ENCODE measurements around the gene OR51I2.

The OR51I2 gene, protein sequence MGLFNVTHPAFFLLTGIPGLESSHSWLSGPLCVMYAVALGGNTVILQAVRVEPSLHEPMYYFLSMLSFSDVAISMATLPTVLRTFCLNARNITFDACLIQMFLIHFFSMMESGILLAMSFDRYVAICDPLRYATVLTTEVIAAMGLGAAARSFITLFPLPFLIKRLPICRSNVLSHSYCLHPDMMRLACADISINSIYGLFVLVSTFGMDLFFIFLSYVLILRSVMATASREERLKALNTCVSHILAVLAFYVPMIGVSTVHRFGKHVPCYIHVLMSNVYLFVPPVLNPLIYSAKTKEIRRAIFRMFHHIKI

DNA sequence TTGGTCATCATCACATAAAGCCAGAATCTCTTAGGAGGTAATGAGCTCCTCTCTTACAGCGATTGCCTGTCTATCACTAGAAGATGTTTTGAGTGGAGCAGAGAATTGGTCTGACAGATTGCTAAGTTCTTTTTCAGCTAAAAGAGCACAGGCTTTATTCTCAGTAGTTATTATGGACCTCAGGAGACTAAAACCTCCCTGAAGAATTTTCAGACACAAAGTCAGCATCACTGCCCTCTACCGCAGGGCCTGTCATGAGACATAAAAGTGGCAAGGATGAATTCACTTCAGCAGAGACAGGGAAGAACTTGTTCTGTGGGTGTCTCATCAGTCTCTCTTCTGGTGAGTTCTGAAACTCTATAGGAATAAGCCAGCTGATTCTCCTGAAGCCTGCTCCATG, at the start of gene OR51I2:
OR51I2 (plus strand) TSS at position 301 of the 400 bp plus-strand sequence. CDS start 4,166 bp downstream, outside the sequence.
- no peak for DNase-seq

DNA sequence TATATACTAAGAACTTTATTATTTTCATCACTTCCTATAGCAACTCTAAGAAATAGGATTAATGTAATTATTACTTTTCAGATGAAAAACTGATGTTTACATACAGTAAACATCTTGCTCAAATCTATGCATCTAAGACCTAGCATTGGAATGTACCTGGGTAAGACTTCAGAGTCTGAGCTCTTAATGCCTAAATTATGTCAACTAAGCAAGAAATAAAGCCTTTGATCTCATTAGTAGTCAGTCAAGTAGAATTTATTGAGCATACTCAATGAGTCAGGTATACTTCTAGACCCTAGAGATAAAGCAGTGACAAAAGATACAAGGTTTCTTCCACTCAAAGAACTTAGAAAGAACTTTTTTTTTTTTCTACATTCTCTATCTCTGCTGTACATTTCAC, 44.0 kb upstream of the OR51I2 start:
- no peak for DNase-seq

DNA sequence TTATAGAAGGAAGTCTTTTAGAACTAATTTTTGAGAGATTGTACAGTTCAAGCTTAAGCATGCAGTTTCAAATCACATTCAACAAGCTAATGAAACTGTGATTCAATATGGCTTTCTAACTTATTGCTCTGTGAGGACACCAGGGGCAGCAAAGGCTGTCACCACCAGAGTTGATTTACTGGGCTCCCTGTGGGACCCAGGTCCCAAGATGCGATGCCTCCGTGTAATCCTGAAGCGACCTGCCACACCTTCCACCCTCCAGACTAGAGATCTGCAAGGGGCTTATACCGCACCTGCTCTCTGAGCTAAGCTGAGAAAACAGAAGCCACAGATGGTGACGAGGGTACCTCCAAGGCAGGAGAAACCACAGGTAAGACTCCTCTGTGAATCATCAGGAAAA, 28.1 kb upstream of the OR51I2 start:
- no peak for DNase-seq

DNA sequence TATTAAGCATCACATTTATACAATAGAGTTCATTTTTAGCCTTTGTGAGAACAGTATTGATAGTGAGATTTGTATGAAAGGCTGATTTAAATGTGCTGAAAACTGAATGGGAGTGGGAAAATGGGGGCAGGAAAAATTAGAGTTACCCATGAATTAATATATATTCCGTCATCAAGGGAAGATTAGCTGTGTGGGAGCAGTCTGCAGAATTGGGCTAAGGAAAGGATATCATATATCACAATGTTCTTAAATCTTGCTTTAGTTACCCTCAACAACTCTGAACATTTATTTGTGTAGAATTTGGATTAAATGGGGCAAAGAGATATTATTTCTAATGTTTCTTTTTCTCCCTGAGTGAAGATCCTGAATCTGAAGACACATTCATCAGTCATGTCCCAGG, 27.3 kb upstream of the OR51I2 start, which contains the start of gene OR51Q1:
OR51Q1 (plus strand) TSS at position 301 of the 400 bp plus-strand sequence; CDS start at position 391, 90 bp downstream.
- DNase-seq, result no peak

DNA sequence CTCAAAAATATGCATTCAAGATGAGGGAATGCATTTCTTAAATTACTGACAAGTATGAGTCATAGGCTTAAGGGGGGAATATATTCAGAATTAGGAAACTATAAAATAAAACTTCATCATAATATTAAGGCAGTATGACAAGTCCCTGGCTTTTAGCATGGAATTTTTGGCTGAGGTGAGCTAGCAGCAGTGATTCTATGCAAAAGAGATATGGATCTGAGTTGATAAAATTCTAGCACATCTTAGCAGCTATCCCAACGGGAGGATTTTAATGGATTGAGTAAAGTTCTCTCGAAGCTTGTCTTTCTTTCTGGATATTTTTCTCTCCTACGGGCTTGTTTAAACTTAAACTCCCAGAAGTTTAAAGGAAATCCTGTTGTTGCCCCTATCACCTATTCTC, 26.0 kb upstream of the OR51I2 start:
- DNase-seq, result no peak

DNA sequence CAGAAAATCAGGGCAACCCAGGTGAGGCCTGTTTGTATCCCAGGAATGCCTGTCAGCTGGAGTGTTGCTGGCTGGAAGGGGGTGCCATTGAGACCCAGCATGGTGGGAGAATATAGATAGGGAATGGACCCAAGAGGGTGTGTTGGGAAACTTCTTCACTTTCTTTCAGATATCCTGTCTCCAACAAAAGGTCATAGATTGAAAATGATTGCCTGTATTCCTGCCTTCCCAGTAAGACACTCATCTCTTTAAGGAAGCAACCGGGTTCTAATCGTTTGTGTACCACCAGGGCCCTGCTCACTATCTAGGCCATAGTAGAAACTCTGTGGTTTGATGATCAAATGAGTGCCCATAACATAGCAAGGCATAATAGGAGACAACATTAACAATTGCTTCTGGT, 7.7 kb upstream of the OR51I2 start, which contains the start of gene OR51I1:
OR51I1 (minus strand) TSS at position 101 of the 400 bp plus-strand sequence; CDS start at position 101, 0 bp downstream.
- DNase-seq, result no peak

DNA sequence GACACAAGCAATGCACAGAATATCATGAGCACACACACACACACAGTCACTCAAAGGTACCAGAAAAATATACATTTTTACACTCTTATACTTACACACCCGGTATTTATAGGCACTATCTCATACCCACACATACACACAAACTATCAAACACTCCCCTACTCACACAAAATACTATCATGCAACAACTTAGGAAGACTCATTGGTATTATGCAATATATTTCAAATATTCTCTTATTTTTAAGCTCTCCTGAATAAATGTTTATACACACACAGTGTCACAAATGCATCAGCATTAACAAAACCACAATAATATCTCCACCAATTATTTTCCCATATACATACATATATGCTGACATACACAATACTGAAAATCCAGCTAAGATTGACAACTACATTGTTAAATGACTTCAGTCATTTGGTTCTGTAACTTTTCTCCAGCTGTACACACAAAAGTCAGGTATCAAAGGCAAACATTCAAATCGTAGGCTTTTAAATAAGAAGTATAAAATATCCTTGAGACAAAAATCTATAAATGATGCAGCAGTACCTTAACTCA, 5.2 kb upstream of the OR51I2 start:
- DNase-seq, result no peak

DNA sequence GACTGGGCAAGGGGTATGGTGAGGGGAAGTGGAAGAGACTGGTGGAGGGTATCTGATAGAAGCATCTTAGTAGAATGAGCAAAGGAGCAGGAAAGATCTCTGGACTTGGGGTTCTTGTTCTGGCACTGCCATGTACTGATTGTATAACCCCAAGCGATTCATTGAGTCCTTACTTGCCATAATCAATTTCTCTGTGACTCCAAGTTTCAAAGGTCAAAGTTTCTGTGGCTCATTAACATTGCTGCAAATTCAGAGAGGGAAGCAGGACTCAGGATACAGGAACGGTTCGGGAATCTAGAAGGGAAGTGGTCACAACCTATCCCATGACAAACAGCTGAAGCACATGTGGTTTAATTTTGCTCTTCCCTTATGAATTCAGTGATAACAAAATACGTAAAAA, 309 bp downstream of the OR51I2 start:
- no peak for DNase-seq

DNA sequence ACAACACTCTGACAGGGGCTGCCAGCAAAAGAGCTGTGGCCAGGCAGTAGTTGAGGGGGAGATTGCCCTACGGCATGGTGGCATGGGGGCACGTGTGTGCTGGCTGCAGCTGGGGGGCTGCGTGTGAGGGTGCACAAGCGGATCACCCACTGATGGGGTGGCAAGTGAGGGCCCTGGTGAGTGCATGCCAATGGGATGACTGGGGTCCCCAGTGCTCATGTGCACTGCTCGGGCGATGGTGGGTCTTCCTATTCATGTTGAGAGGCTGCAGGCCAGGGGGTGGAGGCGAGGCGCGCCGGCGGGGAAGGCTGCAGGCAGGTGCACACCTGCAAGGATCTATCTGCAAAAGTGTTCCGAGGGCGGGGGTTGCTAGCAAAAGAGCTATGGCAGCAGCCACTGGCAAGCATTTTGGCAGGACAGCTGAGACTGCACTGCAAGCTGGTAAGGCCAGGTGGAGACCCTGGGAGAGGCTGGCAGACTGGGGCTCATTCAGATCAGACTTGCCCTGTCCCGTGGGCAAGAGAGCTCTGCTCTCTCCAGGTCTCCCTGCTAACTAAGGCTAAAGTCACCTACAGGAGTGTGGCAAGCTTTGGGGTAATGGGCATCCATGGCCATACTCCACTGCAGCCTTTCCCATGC, 12.0 kb downstream of the OR51I2 start:
- DNase-seq, result no peak

DNA sequence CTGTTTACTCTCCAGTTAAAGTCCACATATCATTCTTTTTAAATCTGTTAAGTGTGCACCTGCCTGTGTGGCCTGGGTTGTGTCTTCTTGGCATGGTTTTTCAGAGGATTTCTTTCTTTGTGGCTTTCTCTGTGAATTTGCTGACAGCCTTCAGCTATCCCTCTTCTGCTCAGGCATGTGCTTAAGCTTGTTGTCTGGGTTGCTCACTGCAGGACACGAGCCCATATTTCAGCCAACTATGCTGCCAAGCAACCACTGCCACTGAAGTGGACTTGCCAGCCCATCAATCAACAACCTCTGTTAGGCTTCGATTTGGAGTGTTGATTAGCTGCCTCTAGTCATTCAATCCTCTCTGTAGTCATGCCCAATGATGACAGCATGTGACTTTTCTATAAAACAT, 18.4 kb downstream of the OR51I2 start:
- no peak for DNase-seq

DNA sequence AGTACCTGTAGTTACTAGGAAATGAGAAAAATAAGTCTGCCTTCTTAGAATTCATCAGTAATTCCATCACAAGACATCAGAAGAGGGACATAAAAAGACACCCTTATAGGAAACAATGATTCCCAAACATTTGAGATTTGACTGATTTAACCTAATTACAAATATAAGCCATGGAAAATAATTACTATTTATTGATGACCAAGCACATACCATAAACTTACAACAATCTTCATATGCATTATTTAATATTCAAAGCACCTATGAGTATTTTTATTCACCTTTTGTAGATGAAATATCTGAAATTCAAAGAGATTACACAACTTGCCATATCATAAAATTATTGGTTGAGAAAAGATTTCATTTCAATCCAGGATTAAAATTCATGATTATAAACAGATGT, 24.8 kb downstream of the OR51I2 start:
- DNase-seq, result no peak

DNA sequence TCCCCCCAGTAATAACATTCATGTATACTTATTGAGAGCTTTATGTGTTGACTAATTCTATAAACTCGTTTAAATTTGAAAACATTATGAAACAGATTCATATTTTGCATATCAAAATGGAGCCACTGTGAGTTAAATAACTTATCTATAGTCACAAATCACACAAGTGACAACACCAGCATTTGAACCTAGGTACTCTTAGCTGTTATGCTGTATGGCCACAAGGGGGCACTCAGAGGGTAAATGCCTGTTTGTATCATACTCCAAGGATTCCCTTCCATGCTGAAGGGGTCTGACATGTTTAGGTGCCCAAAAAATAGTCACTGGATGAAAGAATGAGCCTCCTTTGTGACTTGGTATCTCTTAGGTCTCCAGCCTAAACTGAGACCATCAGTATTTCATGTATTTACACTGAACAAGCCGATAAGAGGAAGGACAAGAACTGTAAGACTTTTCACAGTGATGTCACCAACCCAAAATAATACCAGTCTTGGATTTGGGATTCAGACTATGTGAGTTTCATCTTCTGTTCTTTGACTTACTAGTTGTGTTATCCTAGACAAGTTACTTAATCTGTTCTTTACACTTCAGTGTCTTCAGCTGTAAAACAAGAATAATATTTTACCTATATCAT, 27.2 kb downstream of the OR51I2 start:
- DNase-seq, result no peak

DNA sequence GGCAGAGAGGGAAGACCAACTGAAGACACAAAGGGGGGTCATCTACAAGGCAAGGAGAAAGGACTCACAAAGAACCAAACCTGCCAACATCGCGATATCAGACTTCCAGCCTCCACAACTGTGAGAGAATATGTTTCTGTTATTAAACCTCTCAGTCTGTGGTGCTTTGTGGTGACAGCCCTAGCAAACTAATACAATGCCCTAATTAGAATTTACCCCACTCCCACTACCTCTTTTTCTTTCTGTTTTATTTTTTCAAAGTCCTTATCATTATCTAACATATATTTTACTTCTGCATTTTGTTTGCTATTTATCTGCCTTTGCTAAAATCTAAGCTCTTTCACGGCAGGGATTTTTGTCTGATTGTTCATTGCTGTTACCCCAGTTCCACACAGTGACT, 36.9 kb downstream of the OR51I2 start:
- DNase-seq, result no peak

DNA sequence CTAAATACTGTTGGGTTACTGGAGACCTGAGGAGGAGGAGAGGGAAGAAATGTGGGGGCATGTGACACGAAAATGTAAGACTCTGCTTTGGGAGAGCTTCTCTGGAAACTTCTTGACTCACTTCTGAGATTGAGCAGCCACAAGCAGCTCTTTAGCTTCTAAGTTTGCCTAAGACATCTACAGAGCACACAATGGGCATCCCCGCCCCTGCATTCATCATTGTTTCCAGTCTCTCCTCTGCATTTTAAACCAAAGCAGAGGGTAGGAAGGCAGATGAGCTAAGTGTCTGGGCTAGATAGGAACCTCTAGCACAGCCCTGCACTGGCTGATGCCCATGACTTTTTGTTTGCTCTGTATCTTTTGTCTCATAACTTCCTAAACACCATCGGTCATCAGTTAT, 37.3 kb downstream of the OR51I2 start:
- DNase-seq, result no peak

DNA sequence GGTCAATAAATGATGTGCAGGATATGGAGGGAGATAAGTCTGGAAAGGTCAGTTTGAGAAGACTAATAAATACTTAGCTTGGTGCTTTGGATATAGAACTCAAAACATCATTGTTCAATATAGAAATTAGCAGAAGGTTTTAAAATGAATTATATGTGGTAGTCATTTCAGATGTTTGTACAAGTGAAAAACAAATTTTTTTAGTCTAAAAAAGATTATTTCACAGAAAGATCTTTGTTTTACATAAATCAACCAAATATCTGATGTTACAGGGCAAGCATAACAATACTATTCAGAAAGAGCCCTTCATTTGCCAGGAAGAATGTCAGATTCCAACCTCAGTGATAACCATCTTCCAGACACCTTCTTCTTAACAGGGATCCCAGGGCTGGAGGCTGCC, 39.3 kb downstream of the OR51I2 start, which contains the start of gene OR52D1:
OR52D1 (plus strand) TSS at position 301 of the 400 bp plus-strand sequence; CDS start at position 323, 22 bp downstream.
- no peak for DNase-seq

DNA sequence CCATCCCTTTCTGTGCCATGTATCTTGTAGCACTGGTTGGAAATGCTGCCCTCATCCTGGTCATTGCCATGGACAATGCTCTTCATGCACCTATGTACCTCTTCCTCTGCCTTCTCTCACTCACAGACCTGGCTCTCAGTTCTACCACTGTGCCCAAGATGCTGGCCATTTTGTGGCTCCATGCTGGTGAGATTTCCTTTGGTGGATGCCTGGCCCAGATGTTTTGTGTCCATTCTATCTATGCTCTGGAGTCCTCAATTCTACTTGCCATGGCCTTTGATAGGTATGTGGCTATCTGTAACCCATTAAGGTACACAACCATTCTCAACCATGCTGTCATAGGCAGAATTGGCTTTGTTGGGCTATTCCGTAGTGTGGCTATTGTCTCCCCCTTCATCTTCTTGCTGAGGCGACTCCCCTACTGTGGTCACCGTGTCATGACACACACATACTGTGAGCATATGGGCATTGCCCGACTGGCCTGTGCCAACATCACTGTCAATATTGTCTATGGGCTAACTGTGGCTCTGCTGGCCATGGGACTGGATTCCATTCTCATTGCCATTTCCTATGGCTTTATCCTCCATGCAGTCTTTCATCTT, 39.8 kb downstream of the OR51I2 start:
- DNase-seq, result no peak

DNA sequence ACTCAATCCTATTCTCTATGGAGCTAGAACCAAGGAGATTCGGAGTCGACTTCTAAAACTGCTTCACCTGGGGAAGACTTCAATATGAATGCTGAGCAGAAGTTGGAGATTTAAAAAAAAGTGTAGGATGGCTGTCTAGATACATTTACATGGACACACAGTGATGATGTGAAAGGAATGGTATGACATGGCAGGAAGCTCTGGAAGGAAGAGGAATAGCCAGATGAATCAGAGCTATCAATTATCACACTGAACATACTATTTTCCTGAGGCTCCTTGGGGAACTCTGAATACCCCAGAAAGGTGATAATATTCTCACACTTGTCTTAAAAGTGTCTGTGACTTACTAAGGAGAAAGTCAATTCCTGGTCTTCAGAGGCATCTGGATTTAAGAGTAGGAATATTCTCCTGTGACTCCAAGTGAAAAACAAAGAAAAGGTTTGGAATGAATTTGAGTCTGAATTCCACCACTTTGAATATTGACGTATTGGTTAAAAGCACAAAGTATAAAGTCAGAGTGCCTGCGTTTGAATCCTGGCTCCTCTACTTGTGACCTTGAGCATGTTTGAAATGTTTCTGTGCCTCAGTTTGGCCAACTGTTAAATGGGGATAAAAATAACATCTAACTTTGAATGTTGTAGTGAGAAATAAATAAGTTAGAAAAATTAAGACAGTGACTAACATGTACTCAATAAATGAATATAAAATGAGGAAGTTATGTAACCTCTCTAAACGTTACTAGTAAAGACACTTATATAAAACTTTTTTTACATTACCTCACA, 40.6 kb downstream of the OR51I2 start:
- DNase-seq, result no peak

DNA sequence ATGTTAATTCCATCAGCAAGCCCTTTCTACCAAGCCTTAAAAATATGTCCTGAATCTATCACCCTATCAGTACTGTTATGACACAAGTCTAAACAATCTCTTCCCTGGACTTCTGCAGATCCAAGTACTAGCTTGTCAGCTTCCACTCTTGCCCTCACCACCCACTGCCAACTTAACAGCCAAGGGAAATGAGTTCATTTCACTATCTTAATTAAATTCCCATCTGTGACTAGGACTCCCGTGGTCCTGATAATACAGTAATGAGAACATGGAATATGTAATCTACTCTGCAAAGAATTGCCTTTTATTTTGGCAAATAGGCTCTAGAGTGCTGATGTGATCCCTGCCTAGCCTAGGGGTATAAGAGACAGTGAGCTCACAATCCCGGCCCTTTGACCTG, 50.5 kb downstream of the OR51I2 start:
- DNase-seq, result no peak

DNA sequence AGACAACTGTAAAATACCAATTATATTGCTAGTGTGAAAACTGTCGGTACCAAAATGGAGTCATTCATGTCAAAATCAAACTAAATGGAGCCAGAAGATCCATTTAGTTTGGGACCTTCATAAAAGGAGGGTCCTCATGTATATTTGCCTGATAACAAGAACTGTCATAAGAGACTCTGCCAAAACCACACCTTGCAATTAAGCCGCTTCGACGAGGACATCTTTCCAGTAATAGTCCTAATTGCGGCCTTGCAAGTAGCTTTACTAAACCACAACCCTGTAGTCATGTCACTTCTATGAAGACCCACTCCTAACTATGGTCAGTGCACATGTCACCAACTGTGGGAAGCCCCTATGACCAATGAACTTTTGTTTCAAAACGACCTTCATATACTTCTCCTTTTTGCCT, 51.3 kb downstream of the OR51I2 start:
- no peak for DNase-seq

DNA sequence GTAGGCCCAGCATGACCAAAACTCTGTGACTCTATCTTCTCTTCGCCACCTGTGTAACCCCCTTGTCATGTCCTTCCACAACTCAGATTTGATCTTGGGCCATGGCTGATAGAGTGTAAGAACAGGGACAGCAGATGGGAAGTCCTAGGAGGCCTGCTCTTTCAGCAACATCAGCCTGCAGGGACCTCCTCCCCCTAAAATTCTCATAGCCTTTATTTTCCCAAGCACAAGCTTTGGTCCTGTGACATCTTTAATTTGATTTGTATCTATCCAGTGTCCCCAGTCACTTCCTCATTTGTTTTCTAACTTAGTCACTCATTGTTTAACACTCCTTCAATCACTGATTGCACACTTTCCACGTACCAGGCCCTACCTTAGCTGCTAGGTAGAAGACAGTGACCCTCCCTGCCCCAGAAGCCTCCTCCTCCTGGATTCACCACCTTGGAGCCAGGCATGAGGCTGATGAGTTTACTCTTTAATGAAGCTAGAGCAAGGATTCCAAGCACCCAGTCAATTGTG, 55.3 kb downstream of the OR51I2 start:
- DNase-seq, result no peak

DNA sequence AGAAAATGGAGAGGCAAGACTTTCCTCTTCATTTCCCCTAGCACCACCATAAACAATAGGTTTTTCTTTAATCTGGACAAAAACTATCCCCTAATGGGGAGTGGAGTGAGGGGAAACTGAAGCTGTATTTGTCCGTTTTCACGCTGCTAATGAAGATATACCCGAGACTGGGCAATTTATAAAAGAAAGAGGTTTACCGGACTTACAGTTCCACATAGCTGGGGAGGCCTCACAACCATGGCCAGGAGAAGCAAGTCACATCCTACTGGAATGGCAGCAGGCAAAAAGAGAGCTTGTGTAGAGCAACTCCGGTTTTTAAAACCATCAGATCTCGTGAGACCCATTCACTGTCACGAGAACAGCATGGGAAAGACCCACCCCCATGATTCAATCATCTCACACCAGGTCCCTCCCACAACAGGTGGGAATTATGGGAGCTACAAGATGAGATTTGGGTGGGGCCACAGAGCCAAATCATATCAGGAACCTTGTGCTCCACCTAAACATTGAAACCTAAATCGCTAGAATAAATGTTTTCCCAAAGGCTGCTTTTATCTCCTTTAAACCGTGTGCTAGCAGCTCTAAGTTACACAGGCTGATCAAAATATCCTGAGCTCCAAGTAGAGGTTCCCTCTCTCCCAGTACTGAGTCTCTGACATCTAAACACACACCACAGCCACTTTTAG, 56.4 kb downstream of the OR51I2 start:
- DNase-seq, result no peak

Measured in NCI-H510A (cell line).